ENCODE results near the gene SLC35E1.

DNA sequence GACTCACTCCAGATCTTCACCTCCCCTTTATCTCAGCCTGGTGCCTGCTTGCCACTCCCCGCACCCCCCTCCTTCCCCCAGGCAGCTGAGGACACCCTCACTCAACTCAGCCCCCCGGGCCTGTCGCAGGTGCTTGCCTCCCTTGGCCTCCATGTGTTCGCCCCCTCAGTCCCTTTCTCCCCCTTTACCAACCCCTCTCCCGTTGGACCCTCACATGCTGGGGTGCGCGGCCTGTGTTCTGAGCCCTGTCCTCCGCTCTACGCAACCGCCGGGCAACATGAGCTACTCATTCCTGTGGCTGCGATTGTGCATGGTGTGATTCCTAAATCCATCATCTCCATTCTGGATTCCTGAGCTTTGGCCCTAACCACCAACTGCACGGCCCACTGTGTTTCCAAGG is 35.1 kb downstream of the SLC35E1 start:
- TF ChIP-seq, protein P1, sequence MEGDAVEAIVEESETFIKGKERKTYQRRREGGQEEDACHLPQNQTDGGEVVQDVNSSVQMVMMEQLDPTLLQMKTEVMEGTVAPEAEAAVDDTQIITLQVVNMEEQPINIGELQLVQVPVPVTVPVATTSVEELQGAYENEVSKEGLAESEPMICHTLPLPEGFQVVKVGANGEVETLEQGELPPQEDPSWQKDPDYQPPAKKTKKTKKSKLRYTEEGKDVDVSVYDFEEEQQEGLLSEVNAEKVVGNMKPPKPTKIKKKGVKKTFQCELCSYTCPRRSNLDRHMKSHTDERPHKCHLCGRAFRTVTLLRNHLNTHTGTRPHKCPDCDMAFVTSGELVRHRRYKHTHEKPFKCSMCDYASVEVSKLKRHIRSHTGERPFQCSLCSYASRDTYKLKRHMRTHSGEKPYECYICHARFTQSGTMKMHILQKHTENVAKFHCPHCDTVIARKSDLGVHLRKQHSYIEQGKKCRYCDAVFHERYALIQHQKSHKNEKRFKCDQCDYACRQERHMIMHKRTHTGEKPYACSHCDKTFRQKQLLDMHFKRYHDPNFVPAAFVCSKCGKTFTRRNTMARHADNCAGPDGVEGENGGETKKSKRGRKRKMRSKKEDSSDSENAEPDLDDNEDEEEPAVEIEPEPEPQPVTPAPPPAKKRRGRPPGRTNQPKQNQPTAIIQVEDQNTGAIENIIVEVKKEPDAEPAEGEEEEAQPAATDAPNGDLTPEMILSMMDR (IDR thresholded peaks at IDR 0.05; ENCODE audit: insufficient read depth, low read depth, low read length): no peak
- no peak for TF ChIP-seq EZH2 (IDR thresholded peaks at IDR 0.05; ENCODE audit: insufficient read depth, low read length)

Data from astrocyte (in vitro differentiated cells and primary cell).